HEK293T (cell line): ENCODE measurements around the gene CRYBA2.

Experiments used
- CTCF ChIA-PET: fragments of 350-600 bp; formaldehyde crosslinking; extraction: SDS; loops from one replicate; lab custom pipeline; 2021; ENCODE audit warnings: antibody characterized with exemption, inconsistent platforms; lab: Yijun Ruan, JAX
- POLR2A ChIA-PET: fragments of 350-600 bp; formaldehyde crosslinking; extraction: SDS; loops from one replicate; lab custom pipeline; 2020; ENCODE audit warnings: antibody characterized with exemption, inconsistent platforms; lab: Yijun Ruan, JAX
- DNase-seq: peaks from one replicate; pipeline ENCODE4 v3.0.0; 2012; ENCODE audit warnings: mixed read lengths; ENCODE audit errors: extremely low spot score
- ARNT ChIP-seq: fragments of 450-650 bp; IDR thresholded peaks from 2 replicates; pipeline ENCODE4 v1.6.1; 2017; ENCODE audit warnings: mild to moderate bottlenecking
- BHLHE40 ChIP-seq: fragments of 450-650 bp; IDR thresholded peaks from 2 replicates; pipeline ENCODE4 v1.6.1; 2016; ENCODE audit warnings: mild to moderate bottlenecking, moderate library complexity, borderline replicate concordance
- CTBP1 ChIP-seq: fragments of 450-650 bp; IDR thresholded peaks from 2 replicates; pipeline ENCODE4 v1.6.1; 2016; ENCODE audit warnings: borderline replicate concordance
- ELF4 ChIP-seq: fragments of 450-650 bp; IDR thresholded peaks from 2 replicates; pipeline ENCODE4 v1.6.1; 2017; ENCODE audit warnings: antibody characterized with exemption
- FOXA1 ChIP-seq: fragments of 450-650 bp; IDR thresholded peaks from 2 replicates; pipeline ENCODE4 v1.6.1; 2016; ENCODE audit warnings: mild to moderate bottlenecking
- FOXK2 ChIP-seq: fragments of 450-650 bp; IDR thresholded peaks from 2 replicates; pipeline ENCODE4 v1.6.1; 2016; ENCODE audit warnings: mild to moderate bottlenecking
- FOXM1 ChIP-seq: fragments of 450-650 bp; IDR thresholded peaks from 2 replicates; pipeline ENCODE4 v1.6.1; 2017; ENCODE audit warnings: mild to moderate bottlenecking, borderline replicate concordance
- HDGF ChIP-seq: fragments of 450-650 bp; IDR thresholded peaks from 2 replicates; pipeline ENCODE4 v1.6.1; 2017; ENCODE audit warnings: antibody characterized with exemption, borderline replicate concordance
- L3MBTL2 ChIP-seq: fragments of 450-650 bp; conservative IDR thresholded peaks from 2 replicates; pipeline ENCODE4 v1.6.1; 2016; ENCODE audit warnings: mild to moderate bottlenecking
- LEF1 ChIP-seq: fragments of 450-650 bp; IDR thresholded peaks from 2 replicates; pipeline ENCODE4 v1.6.1; 2017; ENCODE audit warnings: mild to moderate bottlenecking, borderline replicate concordance
- NFRKB ChIP-seq: fragments of 450-650 bp; IDR thresholded peaks from 2 replicates; pipeline ENCODE4 v1.6.1; 2016; ENCODE audit warnings: mild to moderate bottlenecking, moderate library complexity
- PKNOX1 ChIP-seq: fragments of 450-650 bp; IDR thresholded peaks from 2 replicates; pipeline ENCODE4 v1.6.1; 2016
- SP1 ChIP-seq: fragments of 450-650 bp; IDR thresholded peaks from 2 replicates; pipeline ENCODE4 v1.6.1; 2017
- SUZ12 ChIP-seq: fragments of 450-650 bp; IDR thresholded peaks from 2 replicates; pipeline ENCODE4 v1.6.1; 2016; ENCODE audit warnings: mild to moderate bottlenecking
- TARDBP ChIP-seq: fragments of 450-650 bp; IDR thresholded peaks from 2 replicates; pipeline ENCODE4 v1.6.1; 2016
- ZNF384 ChIP-seq: fragments of 450-650 bp; IDR thresholded peaks from 2 replicates; pipeline ENCODE4 v1.6.1; 2016

CRYBA2 gene

DNA sequence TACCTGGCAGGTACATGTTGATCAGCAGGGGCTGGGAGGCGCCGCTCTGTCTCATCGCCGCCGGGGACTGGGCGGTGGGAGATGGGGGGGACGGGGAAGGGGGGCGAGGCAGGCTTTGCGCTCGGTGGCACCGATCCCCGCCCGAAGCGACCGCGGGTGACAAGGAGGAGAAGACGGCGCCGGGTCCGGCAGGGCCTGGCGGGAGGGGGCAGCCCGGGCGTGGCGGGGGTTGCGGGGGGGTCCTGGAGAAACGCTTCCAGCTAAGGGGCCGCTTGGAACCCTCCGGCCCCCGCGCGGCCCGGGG is 8.2 kb downstream of the CRYBA2 start, which contains the start of gene FEV:
FEV (minus strand) TSS at position 164 of the 304 bp plus-strand sequence; CDS start at position 55, 109 bp downstream.
- ChIA-PET CTCF (no interaction called here), POLR2A (no interaction called here)
- no peak for DNase-seq
- TF ChIP-seq CTBP1 = no peak
- no peak for TF ChIP-seq HDGF
- no peak for TF ChIP-seq L3MBTL2
- TF ChIP-seq ZNF384 = no peak
- TF ChIP-seq PKNOX1 = no peak
- TF ChIP-seq ELF4 = no peak
- no peak for TF ChIP-seq LEF1
- no peak for TF ChIP-seq TARDBP
- TF ChIP-seq SUZ12 = no peak
- TF ChIP-seq FOXA1 = no peak
- no peak for TF ChIP-seq FOXK2
- TF ChIP-seq ARNT = no peak
- TF ChIP-seq FOXM1 = no peak
- no peak for TF ChIP-seq SP1
- TF ChIP-seq BHLHE40 = no peak

DNA sequence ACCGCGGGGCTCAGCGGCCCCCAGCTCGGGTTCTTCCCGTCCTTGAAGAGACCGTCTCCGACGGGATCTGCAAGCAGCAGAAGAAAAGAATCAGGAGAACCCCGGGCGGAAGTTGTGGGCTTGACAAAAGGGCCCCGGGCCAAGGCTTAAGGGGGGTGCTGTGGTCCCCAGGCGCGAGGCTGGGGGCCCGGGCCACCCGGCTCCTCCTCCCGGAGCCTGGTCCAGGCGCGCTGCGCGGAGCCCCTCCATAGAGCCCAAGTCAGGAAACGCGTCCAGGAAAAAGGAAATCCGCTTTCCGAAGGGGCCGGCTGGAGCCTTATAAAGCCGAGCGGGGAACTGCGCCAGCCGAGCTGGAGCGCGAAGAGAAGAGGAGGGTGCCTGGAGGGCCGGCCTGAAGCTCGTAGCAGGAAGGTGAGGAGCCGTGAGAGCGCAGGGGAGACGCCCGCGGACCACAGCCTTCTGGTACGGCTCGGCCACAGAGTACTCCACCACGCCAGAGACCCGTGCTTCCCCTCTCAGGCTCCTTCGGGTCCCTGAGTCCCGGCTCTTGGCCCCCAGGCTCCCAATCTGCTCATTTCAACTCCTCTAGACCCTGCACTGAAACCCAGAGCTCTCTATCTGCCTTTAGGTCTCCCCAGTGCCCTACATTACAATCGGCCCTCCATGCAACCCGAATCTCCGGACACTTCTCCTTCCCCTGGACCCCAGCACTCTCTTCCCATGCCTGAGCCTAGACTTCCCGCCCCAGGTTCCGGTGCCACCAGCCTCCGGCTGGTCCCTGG is 8.8 kb downstream of the CRYBA2 start:
- TF ChIP-seq PKNOX1 = no peak
- no peak for TF ChIP-seq FOXM1
- no peak for TF ChIP-seq FOXK2
- TF ChIP-seq HDGF = no peak
- TF ChIP-seq BHLHE40 = no peak
- no peak for TF ChIP-seq SP1
- no peak for TF ChIP-seq CTBP1
- TF ChIP-seq LEF1 = no peak
- TF ChIP-seq L3MBTL2 = no peak
- no peak for TF ChIP-seq SUZ12
- TF ChIP-seq NFRKB = no peak
- no peak for TF ChIP-seq ELF4
- no peak for TF ChIP-seq TARDBP
- no peak for TF ChIP-seq FOXA1
- no peak for TF ChIP-seq ARNT
- no peak for DNase-seq
- ChIA-PET CTCF (interaction anchor here (0.5 to 1.5 kb wide), 2 partner anchors 9 to 21 kb away, joined by 3 read pairs; no protein-coding TSS in a partner anchor), POLR2A (no interaction called here)

GRCh38 chr2:218983934-218984238 is 9.3 kb downstream of the CRYBA2 start:
- CTCF ChIA-PET = interaction anchor here (1.1 to 1.5 kb wide), 2 partner anchors 22 to 46 kb away, joined by 3 read pairs; no protein-coding TSS in a partner anchor
- no peak for DNase-seq
- POLR2A ChIA-PET = no interaction called here
- TF ChIP-seq ARNT = no peak
- no peak for TF ChIP-seq BHLHE40
- no peak for TF ChIP-seq SUZ12
- TF ChIP-seq NFRKB = no peak
- TF ChIP-seq L3MBTL2 = no peak
- no peak for TF ChIP-seq FOXK2
- no peak for TF ChIP-seq CTBP1
- TF ChIP-seq ELF4 = no peak
- TF ChIP-seq HDGF = no peak

GRCh38 chr2:218983263-218983933 is 9.8 kb downstream of the CRYBA2 start:
- no peak for TF ChIP-seq HDGF
- TF ChIP-seq ELF4 = no peak
- TF ChIP-seq ARNT = no peak
- no peak for TF ChIP-seq FOXA1
- TF ChIP-seq TARDBP = no peak
- no peak for TF ChIP-seq PKNOX1
- TF ChIP-seq FOXK2 = no peak
- no peak for TF ChIP-seq CTBP1
- TF ChIP-seq ZNF384 = no peak
- TF ChIP-seq NFRKB = no peak
- no peak for TF ChIP-seq SUZ12
- TF ChIP-seq FOXM1 = no peak
- no peak for TF ChIP-seq SP1
- TF ChIP-seq L3MBTL2 = no peak
- TF ChIP-seq LEF1 = no peak
- TF ChIP-seq BHLHE40 = no peak
- ChIA-PET POLR2A (no interaction called here), CTCF (interaction anchor here (1.1 to 1.5 kb wide), 3 partner anchors 19 to 47 kb away, joined by 3 to 5 read pairs (median 3); no protein-coding TSS in a partner anchor)
- DNase-seq = no peak

- DNase-seq = no peak
- TF ChIP-seq SUZ12 = no peak
- no peak for TF ChIP-seq FOXK2
- ChIA-PET POLR2A (no interaction called here), CTCF (interaction anchor here (1.1 kb wide), 2 partner anchors 20 to 47 kb away, joined by 3 to 5 read pairs; no protein-coding TSS in a partner anchor)
Measured at GRCh38 chr2:218982586-218983262, 10.5 kb downstream of the CRYBA2 start.
